Smooth muscle cell (in vitro differentiated cells): ENCODE data around the gene KCTD3. TPM values are rescaled to one million over a fixed set of nuclear protein-coding genes. Genes with fewer than 3 reads are reported as not detected.

ENCODE experiments used
- DNase-seq: peaks from one replicate; lab custom pipeline; 2025; ENCODE audit not compliant: unreplicated experiment; lab: John Stamatoyannopoulos, UW
- H2AFZ ChIP-seq: fragments of 200-600 bp; sonication (generic); 2 replicates; pipeline ENCODE4 v1.6.0; 2016; ENCODE audit warnings: antibody characterized with exemption, low read depth, mild to moderate bottlenecking
- H3F3A ChIP-seq: fragments of 200-600 bp; sonication (generic); 2 replicates; pipeline ENCODE4 v1.6.0; 2017; ENCODE audit warnings: antibody characterized with exemption, low read depth
- H3K27ac ChIP-seq: fragments of 200-600 bp; sonication (generic); 2 replicates; pipeline ENCODE4 v1.5.1; 2016; ENCODE audit warnings: low read depth, mild to moderate bottlenecking
- H3K27me3 ChIP-seq: fragments of 200-600 bp; sonication (generic); 2 replicates; pipeline ENCODE4 v1.6.1; 2016; ENCODE audit warnings: low read depth, mild to moderate bottlenecking
- H3K36me3 ChIP-seq: fragments of 200-600 bp; sonication (generic); 2 replicates; pipeline ENCODE4 v1.5.1; 2016; ENCODE audit warnings: low read depth
- H3K4me1 ChIP-seq: fragments of 200-600 bp; sonication (generic); 2 replicates; pipeline ENCODE4 v1.5.1; 2016; ENCODE audit warnings: low read depth
- H3K4me2 ChIP-seq: fragments of 200-600 bp; sonication (generic); 2 replicates; pipeline ENCODE4 v1.6.0; 2016; ENCODE audit warnings: mild to moderate bottlenecking
- H3K4me3 ChIP-seq: fragments of 200-600 bp; sonication (generic); 2 replicates; pipeline ENCODE4 v1.5.1; 2016; ENCODE audit warnings: mild to moderate bottlenecking
- H3K79me2 ChIP-seq: fragments of 200-600 bp; sonication (generic); 2 replicates; pipeline ENCODE4 v1.6.0; 2016; ENCODE audit warnings: low read depth, mild to moderate bottlenecking
- H3K9ac ChIP-seq: fragments of 200-600 bp; sonication (generic); 2 replicates; pipeline ENCODE4 v1.6.0; 2016; ENCODE audit warnings: low read depth
- H3K9me3 ChIP-seq: fragments of 200-600 bp; sonication (generic); replicated peaks from 2 replicates; pipeline ENCODE4 v1.5.1; 2016; ENCODE audit warnings: low read depth
- H4K20me1 ChIP-seq: fragments of 200-600 bp; sonication (generic); 2 replicates; pipeline ENCODE4 v1.6.0; 2016; ENCODE audit warnings: low read depth
- WGBS: methylation state at CpG from one replicate; pipeline ENCODE4 v1.1.7; 2016; ENCODE audit warnings: low lambda C conversion rate; 5-methylcytosine and 5-hydroxymethylcytosine counted together
- polyA plus RNA-seq: library from polyadenylated mRNA; unstranded; fragments of >200 nt; fragmentation: Nextera tagmentation; extraction: Ambion mirVana; gene quantifications from 2 replicates; pipeline ENCODE4 v1.2.1, GENCODE V29; 2016
- total RNA-seq: library from RNA; depleted of rRNA; stranded (reverse); fragments of >200 nt; gene quantifications from 2 replicates; pipeline ENCODE4 v1.2.3, GENCODE V29; 2014
- TF ChIP-seq, protein P1 (sequence below): fragments of 200-600 bp; sonication (generic); IDR thresholded peaks from 2 replicates; pipeline ENCODE4 v1.5.1; 2017; ENCODE audit warnings: borderline replicate concordance, mild to moderate bottlenecking, antibody characterized with exemption; ENCODE audit not compliant: insufficient read depth, poor library complexity, severe bottlenecking

The KCTD3 gene
- total and polyA plus RNA-seq, 2 experiments from 2014 or later: 15.7 to 33.3 TPM

- Histone ChIP-seq H3K9ac (no peak overlapping the region), H3K4me3 (no peak overlapping the region), H4K20me1 (no peaks in the 10 kb centered on the region), H2AFZ (no peak overlapping the region), H3F3A (no peaks in the 10 kb centered on the region), H3K79me2 (no peaks in the 10 kb centered on the region), H3K27ac (no peak overlapping the region), H3K4me2 (no peak overlapping the region), H3K9me3 (no peaks in the 10 kb centered on the region), H3K36me3 (no peaks in the 10 kb centered on the region), H3K4me1 (no peaks in the 10 kb centered on the region), H3K27me3 (no peaks in the 10 kb centered on the region)
- TF ChIP-seq, protein P1, sequence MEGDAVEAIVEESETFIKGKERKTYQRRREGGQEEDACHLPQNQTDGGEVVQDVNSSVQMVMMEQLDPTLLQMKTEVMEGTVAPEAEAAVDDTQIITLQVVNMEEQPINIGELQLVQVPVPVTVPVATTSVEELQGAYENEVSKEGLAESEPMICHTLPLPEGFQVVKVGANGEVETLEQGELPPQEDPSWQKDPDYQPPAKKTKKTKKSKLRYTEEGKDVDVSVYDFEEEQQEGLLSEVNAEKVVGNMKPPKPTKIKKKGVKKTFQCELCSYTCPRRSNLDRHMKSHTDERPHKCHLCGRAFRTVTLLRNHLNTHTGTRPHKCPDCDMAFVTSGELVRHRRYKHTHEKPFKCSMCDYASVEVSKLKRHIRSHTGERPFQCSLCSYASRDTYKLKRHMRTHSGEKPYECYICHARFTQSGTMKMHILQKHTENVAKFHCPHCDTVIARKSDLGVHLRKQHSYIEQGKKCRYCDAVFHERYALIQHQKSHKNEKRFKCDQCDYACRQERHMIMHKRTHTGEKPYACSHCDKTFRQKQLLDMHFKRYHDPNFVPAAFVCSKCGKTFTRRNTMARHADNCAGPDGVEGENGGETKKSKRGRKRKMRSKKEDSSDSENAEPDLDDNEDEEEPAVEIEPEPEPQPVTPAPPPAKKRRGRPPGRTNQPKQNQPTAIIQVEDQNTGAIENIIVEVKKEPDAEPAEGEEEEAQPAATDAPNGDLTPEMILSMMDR: no peak
- no peak for DNase-seq
- WGBS: 94% methylated on average over 18 of the region's 18 CpGs
These were observed 73.5 kb downstream of the KCTD3 start for GRCh38 chr1:215640429-215641148.

- Histone ChIP-seq H3K27ac (no peak overlapping the region), H3F3A (no peaks in the 10 kb centered on the region), H4K20me1 (no peaks in the 10 kb centered on the region), H3K36me3 (no peaks in the 10 kb centered on the region), H3K4me1 (no peaks in the 10 kb centered on the region), H3K4me3 (no peak overlapping the region), H3K9me3 (no peaks in the 10 kb centered on the region), H3K4me2 (no peak overlapping the region), H3K79me2 (no peaks in the 10 kb centered on the region), H3K9ac (no peak overlapping the region), H2AFZ (no peak overlapping the region), H3K27me3 (no peaks in the 10 kb centered on the region)
- TF ChIP-seq, protein P1: no peak
- DNase-seq: no peak
- 87% methylated on average over 4 of the region's 4 CpGs for WGBS
These were observed 76.7 kb downstream of the KCTD3 start for GRCh38 chr1:215643592-215644321.

DNA sequence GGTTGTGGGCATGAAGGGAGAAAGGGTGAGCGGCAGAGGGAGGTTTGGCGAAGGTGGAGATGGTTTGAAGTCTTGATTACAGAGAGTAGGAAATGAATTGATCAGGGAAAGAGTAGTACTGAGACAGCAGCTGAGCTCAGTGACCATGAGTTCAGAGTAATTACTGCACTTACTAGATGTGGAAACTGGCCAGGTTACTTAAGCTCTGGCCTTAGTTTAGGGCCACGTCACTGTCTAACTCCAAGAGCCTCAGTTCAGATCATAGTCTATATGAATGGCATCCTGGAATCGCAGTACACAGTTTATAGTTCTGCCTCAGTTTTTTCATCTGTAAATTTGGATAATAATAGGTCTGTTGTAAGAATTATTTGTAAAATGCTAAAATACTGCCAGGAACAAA lies 78.1 kb downstream of the KCTD3 start:
- Histone ChIP-seq H3K9ac (no peak overlapping the region), H3K4me3 (no peak overlapping the region), H4K20me1 (no peaks in the 10 kb centered on the region), H3K9me3 (no peaks in the 10 kb centered on the region), H3K27me3 (no peaks in the 10 kb centered on the region), H3K79me2 (no peaks in the 10 kb centered on the region), H2AFZ (no peak overlapping the region), H3K4me2 (no peak overlapping the region), H3K27ac (no peak overlapping the region), H3K36me3 (no peaks in the 10 kb centered on the region), H3K4me1 (no peaks in the 10 kb centered on the region), H3F3A (no peaks in the 10 kb centered on the region)
- DNase-seq: no peak
- WGBS: 96% methylated on average over 4 of the region's 4 CpGs
- TF ChIP-seq, protein P1: no peak
